ENCODE measurements around the gene WFIKKN1.
A peak's percentile ranks its signal among the peaks of the same experiment; 100 is the strongest.

WFIKKN1 gene

DNA sequence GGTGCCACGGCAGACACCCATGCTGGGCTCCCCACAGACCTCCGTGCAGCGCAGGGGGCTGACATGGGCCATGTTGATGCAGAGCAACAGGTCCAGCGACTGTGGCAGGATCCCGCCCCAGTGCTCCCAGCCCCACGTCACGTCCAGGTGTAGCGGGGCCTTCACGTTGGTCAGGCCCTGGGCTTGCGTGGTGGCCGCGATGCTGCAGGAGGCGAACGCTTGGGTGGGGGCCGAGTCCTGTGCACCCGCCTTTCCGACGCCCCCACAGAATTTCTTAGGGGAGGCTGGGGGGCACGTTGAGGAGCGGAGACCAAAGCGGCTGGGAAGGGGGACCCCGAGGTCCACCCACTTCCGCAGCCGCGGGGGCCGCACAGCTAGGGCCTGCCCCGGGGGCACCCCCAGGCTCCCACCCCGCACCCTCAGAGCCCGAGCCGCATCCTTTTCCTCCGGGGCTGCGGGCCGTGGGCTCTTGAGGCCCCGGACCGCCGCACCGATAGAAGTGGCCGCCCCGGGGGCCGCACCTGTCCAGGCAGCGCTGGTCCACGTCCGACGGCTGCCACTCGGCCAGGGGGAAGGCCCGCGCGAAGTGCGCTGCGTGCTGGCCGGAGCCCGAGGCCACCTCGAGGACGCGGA, 4.9 kb downstream of the WFIKKN1 start:
- H3K36me3 ChIP-seq: peaks cover 22% of the 10 kb centered on the region
- peak overlapping the region; percentile 95 for H3K27ac ChIP-seq
- H3K9me3 ChIP-seq (ENCODE audit: severe bottlenecking): no peaks in the 10 kb centered on the region
- no peaks in the 10 kb centered on the region for H3K27me3 ChIP-seq (ENCODE audit: insufficient read depth, low read depth, severe bottlenecking)
- no peak for DNase-seq
- peak overlapping the region; percentile 88 for H3K4me3 ChIP-seq (ENCODE audit: low read depth, low read length)
- TF ChIP-seq, protein P1, sequence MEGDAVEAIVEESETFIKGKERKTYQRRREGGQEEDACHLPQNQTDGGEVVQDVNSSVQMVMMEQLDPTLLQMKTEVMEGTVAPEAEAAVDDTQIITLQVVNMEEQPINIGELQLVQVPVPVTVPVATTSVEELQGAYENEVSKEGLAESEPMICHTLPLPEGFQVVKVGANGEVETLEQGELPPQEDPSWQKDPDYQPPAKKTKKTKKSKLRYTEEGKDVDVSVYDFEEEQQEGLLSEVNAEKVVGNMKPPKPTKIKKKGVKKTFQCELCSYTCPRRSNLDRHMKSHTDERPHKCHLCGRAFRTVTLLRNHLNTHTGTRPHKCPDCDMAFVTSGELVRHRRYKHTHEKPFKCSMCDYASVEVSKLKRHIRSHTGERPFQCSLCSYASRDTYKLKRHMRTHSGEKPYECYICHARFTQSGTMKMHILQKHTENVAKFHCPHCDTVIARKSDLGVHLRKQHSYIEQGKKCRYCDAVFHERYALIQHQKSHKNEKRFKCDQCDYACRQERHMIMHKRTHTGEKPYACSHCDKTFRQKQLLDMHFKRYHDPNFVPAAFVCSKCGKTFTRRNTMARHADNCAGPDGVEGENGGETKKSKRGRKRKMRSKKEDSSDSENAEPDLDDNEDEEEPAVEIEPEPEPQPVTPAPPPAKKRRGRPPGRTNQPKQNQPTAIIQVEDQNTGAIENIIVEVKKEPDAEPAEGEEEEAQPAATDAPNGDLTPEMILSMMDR (IDR thresholded peaks at IDR 0.05; ENCODE audit: low read depth, low read length): no peak

DNA sequence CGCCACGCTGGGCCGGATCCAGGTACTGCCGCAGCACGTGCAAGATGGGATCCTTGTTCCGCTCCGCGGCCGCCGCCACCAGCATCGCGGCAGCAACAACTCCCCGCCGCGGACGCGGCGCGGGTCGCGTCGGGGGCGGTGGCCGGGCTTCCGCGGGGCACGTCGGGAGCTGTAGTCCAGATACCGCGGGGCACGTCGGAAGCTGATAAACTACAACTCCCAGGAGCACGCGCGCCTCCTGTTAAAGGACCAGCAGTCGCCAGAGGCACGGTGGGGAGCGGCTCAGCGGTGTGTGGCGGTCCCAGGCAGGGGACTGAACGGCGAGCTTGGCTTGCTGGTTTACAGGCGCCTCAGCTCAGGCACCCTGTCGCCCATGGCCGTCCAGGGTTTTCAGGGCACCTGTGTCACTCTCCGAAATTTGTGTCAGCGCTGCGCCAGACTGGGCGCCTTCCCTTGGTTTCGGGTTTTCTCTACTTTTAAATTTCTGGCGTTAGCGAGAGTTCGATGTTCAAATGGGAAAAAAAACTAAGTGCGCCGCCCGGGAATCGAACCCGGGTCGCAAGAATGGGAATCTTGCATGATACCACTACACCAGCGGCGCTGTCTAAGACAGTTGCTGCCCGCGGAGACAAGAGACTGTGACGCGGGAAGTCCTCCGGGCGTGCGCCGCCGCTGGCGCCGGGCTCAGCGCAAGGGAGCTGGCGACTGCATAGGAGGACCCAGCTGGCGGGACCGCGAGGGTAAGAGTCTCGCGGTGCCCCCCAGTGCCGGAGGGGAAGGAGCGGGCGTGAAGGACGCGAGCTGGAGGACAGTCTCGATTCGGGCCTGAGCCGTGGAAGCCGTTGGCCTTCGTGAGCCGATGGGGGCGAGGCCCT, 5.7 kb downstream of the WFIKKN1 start, which contains the start of gene METTL26:
METTL26 (minus strand) TSS at position 100 of the 875 bp plus-strand sequence; CDS start at position 85, 15 bp downstream.
- peak; percentile 95 for DNase-seq
- H3K27ac ChIP-seq: peak within 1 kb of the TSS; percentile 95
- H3K27me3 ChIP-seq (ENCODE audit: insufficient read depth, low read depth, severe bottlenecking): no peaks in the 10 kb centered on the region
- no peaks in the 10 kb centered on the region for H3K9me3 ChIP-seq (ENCODE audit: severe bottlenecking)
- TF ChIP-seq, protein P1 (IDR thresholded peaks at IDR 0.05; ENCODE audit: low read depth, low read length): 0 out of 2 replicates have a peak, but pooled peaks have one; percentile 21
- H3K4me3 ChIP-seq (ENCODE audit: low read depth, low read length): peak within 1 kb of the TSS; percentile 88
- H3K36me3 ChIP-seq: peaks cover 22% of the 10 kb centered on the region

GRCh38 chr16:637081-638018, 6.6 kb downstream of the WFIKKN1 start:
- Histone ChIP-seq H3K9me3 (ENCODE audit: severe bottlenecking) (no peaks in the 10 kb centered on the region), H3K36me3 (peaks cover 22% of the 10 kb centered on the region), H3K27ac (peak overlapping the region; percentile 95), H3K27me3 (ENCODE audit: insufficient read depth, low read depth, severe bottlenecking) (no peaks in the 10 kb centered on the region), H3K4me3 (ENCODE audit: low read depth, low read length) (peak overlapping the region; percentile 88)
- TF ChIP-seq, protein P1 (IDR thresholded peaks at IDR 0.05; ENCODE audit: low read depth, low read length): no peak
- peak; percentile 89 for DNase-seq

DNA sequence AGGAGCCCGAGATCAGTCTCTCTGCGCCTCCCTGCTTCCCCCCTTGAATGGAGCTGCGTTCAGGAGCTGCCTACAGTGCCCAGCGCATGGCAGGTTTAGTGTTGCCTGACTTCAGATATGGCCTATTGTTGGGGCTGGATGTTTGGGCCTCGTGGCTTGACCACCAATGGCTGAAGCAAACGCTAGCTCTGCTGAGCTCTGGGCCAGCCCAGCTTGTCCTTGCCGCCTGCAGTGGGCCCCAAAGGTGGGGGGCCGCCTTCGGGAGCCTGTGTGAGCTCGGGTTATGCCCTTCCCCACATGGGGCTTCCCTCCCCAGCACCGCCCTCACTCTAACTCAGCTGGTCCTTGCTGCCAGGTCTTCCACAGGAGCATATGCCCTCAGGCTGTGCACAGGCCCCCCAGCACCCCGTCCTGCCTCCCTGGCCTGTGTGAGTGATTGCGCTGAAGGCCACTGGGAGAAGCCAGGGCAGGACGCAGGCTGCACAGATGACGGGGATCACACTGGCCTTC, 7.3 kb downstream of the WFIKKN1 start:
- H3K4me3 ChIP-seq (ENCODE audit: low read depth, low read length): no peak overlapping the region
- TF ChIP-seq, protein P1 (IDR thresholded peaks at IDR 0.05; ENCODE audit: low read depth, low read length): no peak
- no peaks in the 10 kb centered on the region for H3K27me3 ChIP-seq (ENCODE audit: insufficient read depth, low read depth, severe bottlenecking)
- DNase-seq: no peak
- peaks cover 16% of the 10 kb centered on the region for H3K36me3 ChIP-seq
- H3K9me3 ChIP-seq (ENCODE audit: severe bottlenecking): no peaks in the 10 kb centered on the region
- H3K27ac ChIP-seq: peak overlapping the region; percentile 77

DNA sequence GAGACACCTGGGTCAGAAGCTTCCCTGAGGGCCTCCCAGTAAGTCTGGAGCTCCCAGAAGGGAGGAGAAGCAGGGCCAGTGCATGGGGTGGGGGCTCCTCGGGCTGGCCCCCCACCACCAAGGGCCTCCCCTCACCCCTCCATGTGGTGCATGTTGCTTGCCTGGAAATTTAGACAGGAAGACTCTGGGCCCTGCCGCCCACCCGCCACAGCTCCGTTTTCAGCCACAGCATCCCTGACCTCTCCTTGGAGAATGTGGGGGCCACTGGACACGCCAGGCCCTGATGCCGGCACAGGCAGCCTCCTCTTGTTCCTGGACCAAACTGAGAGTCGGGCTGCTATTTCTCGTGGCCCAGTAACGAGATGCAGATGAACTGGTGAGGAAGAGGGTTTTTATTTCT, 8.1 kb downstream of the WFIKKN1 start:
- no peak overlapping the region for H3K4me3 ChIP-seq (ENCODE audit: low read depth, low read length)
- peak overlapping the region; percentile 35 for H3K27ac ChIP-seq
- H3K36me3 ChIP-seq: peaks cover 9% of the 10 kb centered on the region
- no peak for DNase-seq
- TF ChIP-seq, protein P1 (IDR thresholded peaks at IDR 0.05; ENCODE audit: low read depth, low read length): no peak
- H3K9me3 ChIP-seq (ENCODE audit: severe bottlenecking): no peaks in the 10 kb centered on the region
- no peaks in the 10 kb centered on the region for H3K27me3 ChIP-seq (ENCODE audit: insufficient read depth, low read depth, severe bottlenecking)

All from WERI-Rb-1 (cell line).